ENCODE results near the gene EPB41. TPM values are rescaled to one million over a fixed set of nuclear protein-coding genes. Genes with fewer than 3 reads are reported as not detected.
"Not testable (repeated sequence)": the region's sequence is repeated elsewhere in the genome, so short reads cannot be mapped to it uniquely, and the experiment has no call there.

The EPB41 gene
- total and polyA plus RNA-seq, 2 experiments from 2014 or later, result 0.89 to 1.5 TPM

DNA sequence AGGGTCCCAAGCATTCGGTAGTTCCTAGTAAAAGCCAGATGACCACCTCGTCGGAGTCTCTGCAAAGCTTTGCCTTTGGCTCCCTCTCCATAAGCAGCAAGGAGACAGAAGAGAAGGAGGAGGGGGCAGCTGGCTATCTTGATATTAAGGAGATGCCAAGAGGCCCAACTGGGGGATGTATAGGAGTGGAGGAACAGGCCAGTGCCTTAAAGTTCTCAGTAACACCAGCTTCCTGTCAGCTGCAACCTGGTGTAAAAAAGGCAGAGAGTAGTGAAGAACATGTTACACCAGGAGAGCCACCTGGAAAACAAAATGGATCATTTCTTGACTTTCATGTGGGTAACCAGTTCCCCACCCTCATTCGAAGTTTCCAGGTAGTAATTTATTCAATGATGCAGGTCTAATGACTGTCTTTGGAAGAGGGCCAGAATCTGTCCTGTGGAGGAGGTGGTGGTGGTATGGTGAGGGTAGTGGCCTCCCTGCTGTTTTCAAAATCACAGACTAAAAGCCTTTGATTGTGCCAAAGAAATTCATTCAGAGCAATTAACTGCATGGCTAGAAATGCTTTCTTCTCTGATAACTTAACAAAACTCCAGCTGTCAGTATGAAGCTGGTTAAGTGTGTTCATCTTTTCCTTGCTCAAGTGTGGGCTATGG lies 182.0 kb downstream of the EPB41 start:
- Histone ChIP-seq H3K36me3 (ENCODE audit: low read depth) (no peaks in the 10 kb centered on the region), H3K27ac (no peak overlapping the region), H3K4me3 (no peak overlapping the region), H3K9me3 (ENCODE audit: low read depth) (no peaks in the 10 kb centered on the region), H3F3A (ENCODE audit: insufficient read depth) (no peaks in the 10 kb centered on the region), H3K4me1 (ENCODE audit: insufficient read depth) (no peaks in the 10 kb centered on the region), H4K20me1 (ENCODE audit: insufficient read depth) (no peaks in the 10 kb centered on the region), H2AFZ (no peak overlapping the region), H3K4me2 (ENCODE audit: unreplicated experiment) (no peak overlapping the region), H3K79me2 (ENCODE audit: insufficient read depth) (no peaks in the 10 kb centered on the region), H3K27me3 (replicated peaks; ENCODE audit: insufficient read depth) (no peaks in the 10 kb centered on the region), H3K9ac (no peak overlapping the region), H3K9me2 (ENCODE audit: insufficient read depth) (no peaks in the 10 kb centered on the region)
- DNase-seq, result no peak
- WGBS, 2 experiments (ENCODE audit: low coverage in 1 of 2, low lambda C conversion rate in 2 of 2, missing lambda C conversion rate in 2 of 2), result 31 to 41% methylated on average over 4 of the region's 4 CpGs
- in situ Hi-C loops (cut with MboI), result no loop called here
- TF ChIP-seq EZH2 (IDR thresholded peaks at IDR 0.05; ENCODE audit: insufficient read depth, poor library complexity, severe bottlenecking) (no peak), EZH2phosphoT487 (IDR thresholded peaks at IDR 0.05; ENCODE audit: insufficient read depth, low read depth) (no peak)

DNA sequence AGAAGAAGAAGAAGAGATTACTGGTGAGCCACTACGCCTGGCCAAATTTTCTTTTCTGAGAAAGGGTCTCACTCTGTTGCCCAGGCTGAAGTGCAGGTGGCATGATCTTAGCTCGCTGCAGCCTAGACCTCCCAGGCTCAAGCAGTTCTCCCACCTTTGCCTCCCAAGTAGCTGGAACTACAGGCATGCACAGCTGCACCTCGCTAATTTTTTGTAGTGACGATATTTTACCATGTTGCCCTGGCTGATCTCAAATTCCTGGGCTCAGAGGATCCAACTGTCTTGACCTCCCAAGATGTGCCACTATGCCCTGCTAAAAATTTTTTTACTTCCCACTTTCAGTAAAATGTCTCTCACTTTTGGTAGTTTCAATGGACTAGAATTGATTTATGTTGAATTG lies 184.9 kb downstream of the EPB41 start:
- Histone ChIP-seq H3K4me2 (ENCODE audit: unreplicated experiment) (no peak overlapping the region), H4K20me1 (ENCODE audit: insufficient read depth) (no peaks in the 10 kb centered on the region), H2AFZ (no peak overlapping the region), H3K36me3 (ENCODE audit: low read depth) (no peaks in the 10 kb centered on the region), H3K27ac (no peak overlapping the region), H3K9me3 (ENCODE audit: low read depth) (no peaks in the 10 kb centered on the region), H3K4me3 (no peak overlapping the region), H3K79me2 (ENCODE audit: insufficient read depth) (no peaks in the 10 kb centered on the region), H3K9ac (no peak overlapping the region), H3F3A (ENCODE audit: insufficient read depth) (no peaks in the 10 kb centered on the region), H3K9me2 (ENCODE audit: insufficient read depth) (no peaks in the 10 kb centered on the region), H3K27me3 (replicated peaks; ENCODE audit: insufficient read depth) (no peaks in the 10 kb centered on the region), H3K4me1 (ENCODE audit: insufficient read depth) (no peaks in the 10 kb centered on the region)
- WGBS, 2 experiments (ENCODE audit: low coverage in 1 of 2, low lambda C conversion rate in 2 of 2, missing lambda C conversion rate in 2 of 2), result 91 to 98% methylated on average over 4 of the region's 4 CpGs
- no peak for DNase-seq
- in situ Hi-C loops (cut with MboI), result no loop called here
- TF ChIP-seq EZH2phosphoT487 (IDR thresholded peaks at IDR 0.05; ENCODE audit: insufficient read depth, low read depth), result no peak
- no peak for TF ChIP-seq EZH2 (IDR thresholded peaks at IDR 0.05; ENCODE audit: insufficient read depth, poor library complexity, severe bottlenecking)

DNA sequence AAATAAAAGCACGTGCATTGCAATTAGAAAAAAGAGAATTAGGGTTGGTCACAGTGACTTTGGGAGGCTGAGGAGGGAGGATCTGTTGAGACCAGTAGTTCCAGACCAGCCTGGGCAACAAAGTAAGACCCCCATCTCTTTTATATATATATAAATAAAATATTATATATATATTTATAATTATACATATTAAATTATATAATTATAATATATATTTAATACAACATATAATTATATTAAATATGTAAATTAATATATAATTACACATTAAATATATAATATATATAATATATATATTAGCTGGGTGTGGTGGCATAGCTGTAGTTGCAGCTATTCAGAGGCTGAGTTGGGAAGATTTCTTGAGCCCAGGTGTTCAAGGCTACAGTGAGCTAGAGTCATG lies 186.1 kb downstream of the EPB41 start:
- no peak overlapping the region for H3K4me3 ChIP-seq
- DNase-seq, result no peak
- H2AFZ ChIP-seq, result no peak overlapping the region
- H4K20me1 ChIP-seq (ENCODE audit: insufficient read depth), result no peaks in the 10 kb centered on the region
- H3K79me2 ChIP-seq (ENCODE audit: insufficient read depth), result no peaks in the 10 kb centered on the region
- no peak overlapping the region for H3K27ac ChIP-seq
- H3K36me3 ChIP-seq (ENCODE audit: low read depth), result no peaks in the 10 kb centered on the region
- no peak overlapping the region for H3K9ac ChIP-seq
- H3K27me3 ChIP-seq (replicated peaks; ENCODE audit: insufficient read depth), result no peaks in the 10 kb centered on the region
- H3K9me2 ChIP-seq (ENCODE audit: insufficient read depth), result no peaks in the 10 kb centered on the region
- H3K4me1 ChIP-seq (ENCODE audit: insufficient read depth), result no peaks in the 10 kb centered on the region
- in situ Hi-C loops (cut with MboI), result no loop called here
- no peaks in the 10 kb centered on the region for H3K9me3 ChIP-seq (ENCODE audit: low read depth)
- no peaks in the 10 kb centered on the region for H3F3A ChIP-seq (ENCODE audit: insufficient read depth)
- 46 to 61% methylated on average over 1 of the region's 1 CpG for WGBS, 2 experiments (ENCODE audit: low coverage in 1 of 2, low lambda C conversion rate in 2 of 2, missing lambda C conversion rate in 2 of 2)
- TF ChIP-seq EZH2 (IDR thresholded peaks at IDR 0.05; ENCODE audit: insufficient read depth, poor library complexity, severe bottlenecking) (no peak), EZH2phosphoT487 (IDR thresholded peaks at IDR 0.05; ENCODE audit: insufficient read depth, low read depth) (no peak)
- no peak overlapping the region for H3K4me2 ChIP-seq (ENCODE audit: unreplicated experiment)

DNA sequence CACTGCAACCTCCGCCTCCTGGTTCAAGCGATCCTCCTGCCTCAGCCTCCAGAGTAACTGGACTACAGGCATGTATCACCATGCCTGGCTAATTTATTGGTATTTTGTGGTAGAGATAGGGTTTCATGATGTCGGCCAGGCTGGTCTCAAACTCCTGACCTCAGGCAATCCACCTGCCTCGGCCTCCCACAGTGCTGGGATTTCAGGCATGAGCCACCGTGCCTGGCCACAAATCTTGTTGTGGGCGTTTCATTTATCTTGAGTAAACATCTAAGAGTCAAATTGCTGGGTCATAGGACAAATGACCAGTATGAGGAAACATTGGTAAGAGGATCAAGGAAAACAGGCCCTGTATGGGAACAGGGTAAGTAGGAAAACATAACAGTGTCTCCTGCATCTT lies 191.5 kb downstream of the EPB41 start:
- Histone ChIP-seq H3K27me3 (replicated peaks; ENCODE audit: insufficient read depth) (no peaks in the 10 kb centered on the region), H3K4me1 (ENCODE audit: insufficient read depth) (no peaks in the 10 kb centered on the region), H3F3A (ENCODE audit: insufficient read depth) (no peaks in the 10 kb centered on the region), H3K79me2 (ENCODE audit: insufficient read depth) (no peaks in the 10 kb centered on the region), H2AFZ (no peak overlapping the region), H3K4me2 (ENCODE audit: unreplicated experiment) (no peak overlapping the region), H3K9me3 (ENCODE audit: low read depth) (no peaks in the 10 kb centered on the region), H3K36me3 (ENCODE audit: low read depth) (no peaks in the 10 kb centered on the region), H3K4me3 (no peak overlapping the region), H3K27ac (no peak overlapping the region), H3K9ac (no peak overlapping the region), H4K20me1 (ENCODE audit: insufficient read depth) (no peaks in the 10 kb centered on the region), H3K9me2 (ENCODE audit: insufficient read depth) (no peaks in the 10 kb centered on the region)
- in situ Hi-C loops (cut with MboI), result no loop called here
- DNase-seq, result no peak
- WGBS, 2 experiments (ENCODE audit: low coverage in 1 of 2, low lambda C conversion rate in 2 of 2, missing lambda C conversion rate in 2 of 2), result 77 to 78% methylated on average over 6 of the region's 6 CpGs
- no peak for TF ChIP-seq EZH2phosphoT487 (IDR thresholded peaks at IDR 0.05; ENCODE audit: insufficient read depth, low read depth)
- no peak for TF ChIP-seq EZH2 (IDR thresholded peaks at IDR 0.05; ENCODE audit: insufficient read depth, poor library complexity, severe bottlenecking)

DNA sequence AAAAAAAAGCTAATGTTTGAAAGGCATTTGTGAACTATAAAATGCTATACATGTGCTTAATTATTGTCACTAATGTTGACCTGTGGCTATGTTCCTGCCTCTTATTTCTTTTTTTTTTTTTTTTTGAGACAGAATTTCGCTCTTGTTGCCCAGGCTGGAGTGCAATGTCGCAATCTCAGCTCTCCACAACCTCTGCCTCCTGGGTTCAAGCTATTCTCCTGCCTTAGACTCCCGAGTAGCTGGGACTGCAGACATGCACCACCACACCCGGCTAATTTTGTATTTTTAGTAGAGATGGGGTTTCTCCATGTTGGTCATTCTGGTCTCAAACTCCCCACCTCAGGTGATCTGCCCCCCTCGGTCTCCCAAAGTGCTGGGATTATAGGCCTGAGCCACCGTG lies 193.7 kb downstream of the EPB41 start:
- H3K79me2 ChIP-seq (ENCODE audit: insufficient read depth); H4K20me1 ChIP-seq (ENCODE audit: insufficient read depth); H3K36me3 ChIP-seq (ENCODE audit: low read depth); in situ Hi-C loops (cut with MboI); DNase-seq; H3F3A ChIP-seq (ENCODE audit: insufficient read depth); H3K27me3 ChIP-seq (replicated peaks; ENCODE audit: insufficient read depth); H2AFZ ChIP-seq; H3K9me2 ChIP-seq (ENCODE audit: insufficient read depth); H3K9ac ChIP-seq; H3K9me3 ChIP-seq (ENCODE audit: low read depth); H3K27ac ChIP-seq; H3K4me1 ChIP-seq (ENCODE audit: insufficient read depth); H3K4me2 ChIP-seq (ENCODE audit: unreplicated experiment); H3K4me3 ChIP-seq: not testable (repeated sequence)
- 81 to 82% methylated on average over 6 of the region's 6 CpGs for WGBS, 2 experiments (ENCODE audit: low coverage in 1 of 2, low lambda C conversion rate in 2 of 2, missing lambda C conversion rate in 2 of 2)

All from GM23248 (cell line).